ENCODE measurements around the gene SLC39A10. TPM values are rescaled to one million over a fixed set of nuclear protein-coding genes. Genes with fewer than 3 reads are reported as not detected.

The SLC39A10 gene
- total RNA-seq, 1 donor from 2014 or later, result 9.9 TPM

- H3K27me3 ChIP-seq, result no peaks in the 10 kb centered on the region
- no peak for TF ChIP-seq CTCF (IDR thresholded peaks at IDR 0.05)
- no peaks in the 10 kb centered on the region for H3K4me1 ChIP-seq
- H3K36me3 ChIP-seq, result no peaks in the 10 kb centered on the region
- intact Hi-C loops (cut with DNase I), result no loop called here
- H3K9me3 ChIP-seq, result no peaks in the 10 kb centered on the region
- no peak overlapping the region for H3K27ac ChIP-seq
- DNase-seq (ENCODE audit: low spot score in 2 of 2), result no peak
- H3K4me3 ChIP-seq, result no peak overlapping the region
Observed at GRCh38 chr2:195670191-195670590, 13.2 kb downstream of the SLC39A10 start.

GRCh38 chr2:195671563-195671962 lies 14.5 kb downstream of the SLC39A10 start:
- TF ChIP-seq CTCF (IDR thresholded peaks at IDR 0.05), result no peak
- no peak overlapping the region for H3K4me3 ChIP-seq

GRCh38 chr2:195672674-195673073 lies 15.6 kb downstream of the SLC39A10 start:
- no peak for DNase-seq (ENCODE audit: low spot score in 2 of 2)
- Histone ChIP-seq H3K27me3 (no peaks in the 10 kb centered on the region), H3K27ac (no peak overlapping the region), H3K4me1 (no peaks in the 10 kb centered on the region), H3K9me3 (no peaks in the 10 kb centered on the region), H3K4me3 (no peak overlapping the region), H3K36me3 (no peaks in the 10 kb centered on the region)
- intact Hi-C loops (cut with DNase I), result no loop called here
- no peak for TF ChIP-seq CTCF (IDR thresholded peaks at IDR 0.05)

More at GRCh38 chr2:195671563-195671962, 14.5 kb downstream of the SLC39A10 start:
- Histone ChIP-seq H3K9me3 (no peaks in the 10 kb centered on the region), H3K27ac (no peak overlapping the region), H3K36me3 (no peaks in the 10 kb centered on the region), H3K27me3 (no peaks in the 10 kb centered on the region), H3K4me1 (no peaks in the 10 kb centered on the region)
- DNase-seq (ENCODE audit: low spot score in 2 of 2), result no peak
- intact Hi-C loops (cut with DNase I), result no loop called here

DNA sequence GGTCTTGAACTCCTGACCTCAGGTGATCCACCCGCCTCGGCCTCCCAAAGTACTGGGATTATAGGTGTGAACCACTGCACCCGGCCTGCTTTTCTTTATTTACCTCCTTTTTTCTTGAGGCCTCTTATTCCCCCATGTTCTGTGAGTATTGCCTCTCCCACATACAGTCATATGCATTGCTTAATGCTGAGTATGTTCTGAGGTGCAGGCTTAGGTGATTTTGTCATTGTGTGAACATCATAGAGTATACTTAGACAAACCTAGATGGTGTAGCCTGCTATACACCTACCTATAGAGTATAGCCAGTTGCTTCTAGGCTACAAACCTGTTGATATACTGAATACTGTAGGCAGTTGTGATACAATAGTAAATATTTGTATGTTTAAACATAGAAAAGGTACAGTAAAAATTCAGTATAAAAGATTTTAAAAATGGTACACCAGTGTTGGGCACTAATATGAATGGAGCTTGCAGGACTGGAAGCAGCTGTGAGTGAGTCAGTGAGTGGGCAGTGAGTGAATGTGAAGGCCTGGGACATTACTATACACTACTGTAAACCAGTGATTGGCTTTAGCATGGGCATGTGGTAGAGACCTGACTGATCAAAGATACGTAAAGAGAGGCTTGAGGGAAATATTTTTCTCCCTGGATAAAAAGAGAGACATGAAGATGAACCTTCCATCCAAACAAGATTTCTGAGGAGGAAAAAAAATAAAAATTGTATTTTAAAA lies 17.6 kb downstream of the SLC39A10 start:
- Histone ChIP-seq H3K27ac (no peak overlapping the region), H3K36me3 (no peaks in the 10 kb centered on the region), H3K4me1 (no peaks in the 10 kb centered on the region), H3K27me3 (no peaks in the 10 kb centered on the region), H3K4me3 (no peak overlapping the region), H3K9me3 (no peaks in the 10 kb centered on the region)
- TF ChIP-seq CTCF (IDR thresholded peaks at IDR 0.05), result no peak
- DNase-seq (ENCODE audit: low spot score in 2 of 2), result no peak
- intact Hi-C loops (cut with DNase I), result no loop called here

DNA sequence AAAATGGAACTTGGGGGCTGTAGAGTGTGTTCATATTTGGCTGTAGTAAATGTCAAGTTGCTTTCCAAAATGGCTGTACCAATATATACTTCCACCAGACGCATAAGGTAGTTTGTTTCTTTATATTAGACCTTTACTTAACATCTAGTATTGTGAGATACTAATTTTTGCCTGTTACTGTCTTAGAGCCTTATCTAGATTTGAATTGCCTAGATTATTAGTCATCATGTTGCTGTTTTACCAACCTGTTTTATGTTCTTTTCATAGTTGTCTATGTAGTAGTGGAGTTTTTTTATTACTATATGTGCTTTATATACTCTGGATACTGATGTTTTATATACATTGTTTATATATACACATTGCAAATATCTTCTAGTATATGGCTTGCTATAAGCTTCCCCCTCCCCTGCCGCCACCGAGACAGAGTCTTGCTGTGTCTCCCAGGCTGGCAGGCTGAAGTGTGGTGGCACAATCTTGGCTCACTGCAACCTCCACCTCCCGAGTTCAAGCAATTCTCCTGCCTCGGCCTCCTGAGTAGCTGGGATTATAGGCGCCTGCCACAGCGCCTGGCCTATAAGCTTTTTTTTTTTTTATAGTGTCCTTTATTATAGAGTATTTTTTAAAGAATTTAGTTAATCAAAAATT lies 18.9 kb downstream of the SLC39A10 start:
- TF ChIP-seq CTCF (IDR thresholded peaks at IDR 0.05), result no peak
- no peaks in the 10 kb centered on the region for H3K9me3 ChIP-seq
- intact Hi-C loops (cut with DNase I), result no loop called here
- DNase-seq (ENCODE audit: low spot score in 2 of 2), result no peak
- no peak overlapping the region for H3K4me3 ChIP-seq
- no peaks in the 10 kb centered on the region for H3K4me1 ChIP-seq
- H3K27ac ChIP-seq, result no peak overlapping the region
- H3K36me3 ChIP-seq, result peaks cover 0 to 8% of the 10 kb centered on the region in 2 donors
- H3K27me3 ChIP-seq, result no peaks in the 10 kb centered on the region

All from ascending aorta (tissue), 2 donors.